MM.1S (cell line): ENCODE measurements around the gene DUSP10.

ENCODE experiments used
- DNase-seq: peaks from one replicate; pipeline ENCODE4 v3.0.0-alpha.2; 2015
- H2AFZ ChIP-seq: fragments of 300-600 bp; sonication (generic); 2 replicates; pipeline ENCODE4 v1.6.0; 2016; ENCODE audit warnings: antibody characterized with exemption, low read length
- H3F3A ChIP-seq: fragments of 300-600 bp; sonication (generic); 2 replicates; pipeline ENCODE4 v1.6.1; 2016; ENCODE audit warnings: mild to moderate bottlenecking, antibody characterized with exemption, low read length, moderate library complexity, mixed read lengths; ENCODE audit not compliant: insufficient read depth
- H3K27ac ChIP-seq: fragments of 300-600 bp; sonication (generic); 2 replicates; pipeline ENCODE4 v1.5.1; 2016; ENCODE audit warnings: mild to moderate bottlenecking, low read length
- H3K27me3 ChIP-seq: fragments of 300-600 bp; sonication (generic); replicated peaks from 2 replicates; pipeline ENCODE4 v1.6.0; 2016; ENCODE audit warnings: low read length; ENCODE audit not compliant: insufficient read depth
- H3K36me3 ChIP-seq: fragments of 300-600 bp; sonication (generic); replicated peaks from 2 replicates; pipeline ENCODE4 v1.6.1; 2016; ENCODE audit warnings: mild to moderate bottlenecking, low read length, mixed read lengths; ENCODE audit not compliant: insufficient read depth
- H3K4me1 ChIP-seq: fragments of 300-600 bp; sonication (generic); 2 replicates; pipeline ENCODE4 v1.6.1; 2016; ENCODE audit warnings: low read length, mixed read lengths
- H3K4me2 ChIP-seq: fragments of 300-600 bp; sonication (generic); 2 replicates; pipeline ENCODE4 v1.6.0; 2016; ENCODE audit warnings: low read depth, low read length
- H3K4me3 ChIP-seq: fragments of 300-600 bp; sonication (generic); 2 replicates; pipeline ENCODE4 v1.5.1; 2016; ENCODE audit warnings: low read length, mixed read lengths
- H3K79me2 ChIP-seq: fragments of 300-600 bp; sonication (generic); 2 replicates; pipeline ENCODE4 v1.6.1; 2016; ENCODE audit warnings: mixed run types, low read length, mixed read lengths
- H3K9ac ChIP-seq: fragments of 300-600 bp; sonication (generic); 2 replicates; pipeline ENCODE4 v1.6.1; 2016; ENCODE audit warnings: low read length, mixed read lengths
- H3K9me2 ChIP-seq: fragments of 300-600 bp; sonication (generic); replicated peaks from 2 replicates; pipeline ENCODE4 v1.6.1; 2016; ENCODE audit warnings: mild to moderate bottlenecking, low read length, mixed read lengths; ENCODE audit not compliant: insufficient read depth
- H3K9me3 ChIP-seq: fragments of 300-600 bp; sonication (generic); replicated peaks from 2 replicates; pipeline ENCODE4 v1.6.1; 2016; ENCODE audit warnings: mild to moderate bottlenecking, low read length, mixed read lengths; ENCODE audit not compliant: insufficient read depth
- H4K20me1 ChIP-seq: fragments of 300-600 bp; sonication (generic); 2 replicates; pipeline ENCODE4 v1.6.1; 2016; ENCODE audit warnings: mild to moderate bottlenecking, low read length, moderate library complexity, mixed read lengths; ENCODE audit not compliant: insufficient read depth
- CTCF ChIP-seq: fragments of 300-600 bp; sonication (generic); IDR thresholded peaks from 2 replicates; pipeline ENCODE4 v1.5.1; 2016; ENCODE audit warnings: antibody characterized with exemption, low read length, mixed read lengths
- EZH2 ChIP-seq: fragments of 300-600 bp; sonication (generic); optimal IDR thresholded peaks from 2 replicates; pipeline ENCODE3; 2017; ENCODE audit warnings: low read depth, mild to moderate bottlenecking, antibody characterized with exemption, low read length, mixed read lengths
- EZH2phosphoT487 ChIP-seq: fragments of 300-600 bp; sonication (generic); IDR thresholded peaks from 2 replicates; pipeline ENCODE4 v1.6.1; 2018; ENCODE audit warnings: antibody characterized with exemption, low read length

DUSP10 gene

GRCh38 chr1:221655766-221656305 is 86.1 kb downstream of the DUSP10 start:
- Histone ChIP-seq H3K4me3 (no peak overlapping the region), H3K4me1 (no peaks in the 10 kb centered on the region), H3K9ac (no peak overlapping the region), H3K27me3 (no peaks in the 10 kb centered on the region), H3F3A (no peaks in the 10 kb centered on the region), H3K79me2 (no peaks in the 10 kb centered on the region), H3K9me3 (no peaks in the 10 kb centered on the region), H3K36me3 (no peaks in the 10 kb centered on the region), H3K4me2 (no peak overlapping the region), H3K27ac (no peak overlapping the region), H3K9me2 (no peaks in the 10 kb centered on the region), H4K20me1 (no peaks in the 10 kb centered on the region), H2AFZ (no peak overlapping the region)
- no peak for DNase-seq
- no peak for TF ChIP-seq CTCF
- no peak for TF ChIP-seq EZH2
- no peak for TF ChIP-seq EZH2phosphoT487
